ENCODE data around the gene ITGA1. TPM values are rescaled to one million over a fixed set of nuclear protein-coding genes. Genes with fewer than 3 reads are reported as not detected.
A peak's percentile ranks its signal among the peaks of the same experiment; 100 is the strongest.

The ITGA1 gene
- total RNA-seq, 1 donor from 2014 or later: 346 TPM

GRCh38 chr5:52825826-52826225 lies 38.1 kb downstream of the ITGA1 start:
- peaks cover 18% of the 10 kb centered on the region for H3K36me3 Mint-ChIP-seq (ENCODE audit: low read depth)

GRCh38 chr5:52827815-52828214 lies 40.1 kb downstream of the ITGA1 start:
- peaks cover 25% of the 10 kb centered on the region for H3K9me3 Mint-ChIP-seq (ENCODE audit: low read depth)
- TF ChIP-seq CTCF (IDR thresholded peaks at IDR 0.05): no peak
- H3K27me3 Mint-ChIP-seq (ENCODE audit: low read depth): no peaks in the 10 kb centered on the region
- peaks cover 15% of the 10 kb centered on the region for H3K36me3 Mint-ChIP-seq (ENCODE audit: low read depth)
- H3K27ac Mint-ChIP-seq (ENCODE audit: unreplicated experiment): no peak overlapping the region
- no peak for DNase-seq (ENCODE audit: low spot score)
- H3K4me1 Mint-ChIP-seq (ENCODE audit: low read depth): peaks cover 57% of the 10 kb centered on the region
- no peak overlapping the region for H3K4me3 Mint-ChIP-seq (ENCODE audit: unreplicated experiment)

More at GRCh38 chr5:52825826-52826225, 38.1 kb downstream of the ITGA1 start:
- peak overlapping the region; percentile 27 for H3K27ac Mint-ChIP-seq (ENCODE audit: unreplicated experiment)
- H3K27me3 Mint-ChIP-seq (ENCODE audit: low read depth): no peaks in the 10 kb centered on the region
- H3K9me3 Mint-ChIP-seq (ENCODE audit: low read depth): peaks cover 20% of the 10 kb centered on the region
- no peak overlapping the region for H3K4me3 Mint-ChIP-seq (ENCODE audit: unreplicated experiment)
- DNase-seq (ENCODE audit: low spot score): no peak
- peaks cover 54% of the 10 kb centered on the region for H3K4me1 Mint-ChIP-seq (ENCODE audit: low read depth)
- TF ChIP-seq CTCF (IDR thresholded peaks at IDR 0.05): no peak

GRCh38 chr5:52829664-52830063 lies 41.9 kb downstream of the ITGA1 start:
- Mint-ChIP-seq H3K9me3 (ENCODE audit: low read depth) (peaks cover 25% of the 10 kb centered on the region), H3K4me3 (ENCODE audit: unreplicated experiment) (no peak overlapping the region), H3K36me3 (ENCODE audit: low read depth) (peaks cover 19% of the 10 kb centered on the region), H3K27me3 (ENCODE audit: low read depth) (no peaks in the 10 kb centered on the region), H3K27ac (ENCODE audit: unreplicated experiment) (no peak overlapping the region), H3K4me1 (ENCODE audit: low read depth) (peaks cover 67% of the 10 kb centered on the region)
- no peak for TF ChIP-seq CTCF (IDR thresholded peaks at IDR 0.05)
- DNase-seq (ENCODE audit: low spot score): no peak

- H3K27ac Mint-ChIP-seq (ENCODE audit: unreplicated experiment): peak overlapping the region; percentile 89
- peaks cover 28% of the 10 kb centered on the region for H3K9me3 Mint-ChIP-seq (ENCODE audit: low read depth)
- H3K4me1 Mint-ChIP-seq (ENCODE audit: low read depth): peaks cover 74% of the 10 kb centered on the region
- no peak for DNase-seq (ENCODE audit: low spot score)
- peaks cover 19% of the 10 kb centered on the region for H3K36me3 Mint-ChIP-seq (ENCODE audit: low read depth)
- H3K4me3 Mint-ChIP-seq (ENCODE audit: unreplicated experiment): no peak overlapping the region
- H3K27me3 Mint-ChIP-seq (ENCODE audit: low read depth): no peaks in the 10 kb centered on the region
- TF ChIP-seq CTCF (IDR thresholded peaks at IDR 0.05): no peak
Measured at GRCh38 chr5:52830650-52831049, 42.9 kb downstream of the ITGA1 start.

GRCh38 chr5:52831786-52832511 lies 44.2 kb downstream of the ITGA1 start:
- Mint-ChIP-seq H3K9me3 (ENCODE audit: low read depth) (peaks cover 27% of the 10 kb centered on the region), H3K36me3 (ENCODE audit: low read depth) (peaks cover 18% of the 10 kb centered on the region)

More at GRCh38 chr5:52831786-52832511, 44.2 kb downstream of the ITGA1 start:
- no peak for TF ChIP-seq CTCF (IDR thresholded peaks at IDR 0.05)
- no peak overlapping the region for H3K4me3 Mint-ChIP-seq (ENCODE audit: unreplicated experiment)
- peak overlapping the region; percentile 70 for H3K27ac Mint-ChIP-seq (ENCODE audit: unreplicated experiment)
- DNase-seq (ENCODE audit: low spot score): no peak
- H3K27me3 Mint-ChIP-seq (ENCODE audit: low read depth): no peaks in the 10 kb centered on the region
- peaks cover 76% of the 10 kb centered on the region for H3K4me1 Mint-ChIP-seq (ENCODE audit: low read depth)
